Mucosa of descending colon (tissue), 3 donors: ENCODE data around the gene SEC16A. TPM values are rescaled to one million over a fixed set of nuclear protein-coding genes. Genes with fewer than 3 reads are reported as not detected.

Source experiments
- ATAC-seq: fragments of 200-7000 bp; cut with Tn5 transposase; one replicate; pipeline ENCODE4 v1.9.1; 2020; ENCODE audit warnings: mild to moderate bottlenecking, moderate library complexity
- DNase-seq, 3 donors: peaks; one replicate each; pipeline ENCODE4 v3.0.0-alpha.2; 2020
- H3K36me3 ChIP-seq: fragments of 200-600 bp; one replicate; pipeline ENCODE4 v1.8.0; 2021; ENCODE audit warnings: low read depth, mild to moderate bottlenecking
- H3K4me1 ChIP-seq: fragments of 200-600 bp; one replicate; pipeline ENCODE4 v1.8.0; 2021; ENCODE audit warnings: low read depth, mild to moderate bottlenecking
- H3K4me3 ChIP-seq: fragments of 200-600 bp; one replicate; pipeline ENCODE4 v1.8.0; 2021; ENCODE audit warnings: mild to moderate bottlenecking
- H3K9me3 ChIP-seq: fragments of 200-600 bp; one replicate; pipeline ENCODE4 v1.8.0; 2021; ENCODE audit warnings: mild to moderate bottlenecking
- intact Hi-C, 2 donors: fragments of 100-400 bp; cut with DNase I in 1 of 2; cut with micrococcal nuclease in 1 of 2; formaldehyde crosslinking; loops; one replicate each; pipeline versions ENCODE4 v1.11.0 to v1.11.1; 2022; cut with DNase I, micrococcal nuclease
- total RNA-seq, 3 donors: library from RNA; stranded (reverse); fragmentation: NEBNext Ultra II Directional in 2 of 3; extraction: Animal tissue kit (Norgen Biotek cat#: 25700) in 2 of 3; gene quantifications; one replicate each; pipeline versions ENCODE4 v1.2.1 to v1.2.4, GENCODE V29; 2021 to 2023
- TF ChIP-seq, protein P1 (sequence below): fragments of 200-600 bp; IDR thresholded peaks from one replicate; pipeline ENCODE4 v1.8.0; 2022; ENCODE audit warnings: antibody characterized with exemption, mild to moderate bottlenecking
- donor health status: DM: no; HTN: no; CAD: no; lungs with moderate emphysema.
- donor health status: DM: no; HTN: no; CAD: no.
- donor health status: DM: no; HTN: yes; CAD: no.

The SEC16A gene
- total RNA-seq, 3 donors from 2014 or later, result 60.0 to 69.5 (median 69.3) TPM

- Histone ChIP-seq H3K9me3 (no peaks in the 10 kb centered on the region), H3K36me3 (peaks cover 23% of the 10 kb centered on the region), H3K4me1 (no peaks in the 10 kb centered on the region), H3K4me3 (no peak overlapping the region)
- intact Hi-C loops, result no loop called here
- DNase-seq, result no peak
- ATAC-seq, result no peak
- TF ChIP-seq, protein P1, sequence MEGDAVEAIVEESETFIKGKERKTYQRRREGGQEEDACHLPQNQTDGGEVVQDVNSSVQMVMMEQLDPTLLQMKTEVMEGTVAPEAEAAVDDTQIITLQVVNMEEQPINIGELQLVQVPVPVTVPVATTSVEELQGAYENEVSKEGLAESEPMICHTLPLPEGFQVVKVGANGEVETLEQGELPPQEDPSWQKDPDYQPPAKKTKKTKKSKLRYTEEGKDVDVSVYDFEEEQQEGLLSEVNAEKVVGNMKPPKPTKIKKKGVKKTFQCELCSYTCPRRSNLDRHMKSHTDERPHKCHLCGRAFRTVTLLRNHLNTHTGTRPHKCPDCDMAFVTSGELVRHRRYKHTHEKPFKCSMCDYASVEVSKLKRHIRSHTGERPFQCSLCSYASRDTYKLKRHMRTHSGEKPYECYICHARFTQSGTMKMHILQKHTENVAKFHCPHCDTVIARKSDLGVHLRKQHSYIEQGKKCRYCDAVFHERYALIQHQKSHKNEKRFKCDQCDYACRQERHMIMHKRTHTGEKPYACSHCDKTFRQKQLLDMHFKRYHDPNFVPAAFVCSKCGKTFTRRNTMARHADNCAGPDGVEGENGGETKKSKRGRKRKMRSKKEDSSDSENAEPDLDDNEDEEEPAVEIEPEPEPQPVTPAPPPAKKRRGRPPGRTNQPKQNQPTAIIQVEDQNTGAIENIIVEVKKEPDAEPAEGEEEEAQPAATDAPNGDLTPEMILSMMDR, result no peak
Measured at GRCh38 chr9:136463578-136463977, 19.3 kb downstream of the SEC16A start.

DNA sequence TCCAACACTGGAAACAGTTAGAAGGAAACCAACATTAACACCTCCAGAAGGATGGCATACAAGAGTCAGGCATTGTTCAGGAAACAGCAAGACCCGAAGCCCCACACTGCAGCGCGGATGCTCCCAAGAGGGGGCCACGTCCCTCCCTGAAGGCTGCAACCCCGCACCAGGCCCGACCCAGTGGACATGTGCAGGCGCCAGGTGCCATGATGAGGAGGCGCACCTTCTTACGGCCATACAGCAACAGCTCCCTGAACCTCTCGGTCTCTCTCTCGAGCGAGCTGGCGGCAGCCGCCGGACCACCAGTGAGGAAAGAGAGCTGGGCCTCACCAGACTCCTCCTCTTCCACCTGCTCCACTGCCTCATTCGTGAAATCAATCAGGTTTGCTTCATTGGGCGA lies 20.2 kb downstream of the SEC16A start:
- intact Hi-C loops, result no loop called here
- TF ChIP-seq, protein P1, result no peak
- Histone ChIP-seq H3K9me3 (no peaks in the 10 kb centered on the region), H3K4me3 (no peak overlapping the region), H3K4me1 (no peaks in the 10 kb centered on the region), H3K36me3 (peaks cover 25% of the 10 kb centered on the region)
- DNase-seq (no peak), ATAC-seq (no peak)

GRCh38 chr9:136460772-136461325 lies 22.0 kb downstream of the SEC16A start:
- Histone ChIP-seq H3K36me3 (peaks cover 22% of the 10 kb centered on the region), H3K4me1 (no peaks in the 10 kb centered on the region), H3K9me3 (no peaks in the 10 kb centered on the region), H3K4me3 (no peak overlapping the region)
- TF ChIP-seq, protein P1, result no peak
- DNase-seq, result no peak
- ATAC-seq, result no peak
- intact Hi-C loops, result no loop called here

- peaks cover 26% of the 10 kb centered on the region for H3K36me3 ChIP-seq
- no peaks in the 10 kb centered on the region for H3K9me3 ChIP-seq
- DNase-seq (no peak), ATAC-seq (no peak)
- H3K4me3 ChIP-seq, result no peak overlapping the region
- H3K4me1 ChIP-seq, result no peaks in the 10 kb centered on the region
- TF ChIP-seq, protein P1, result no peak
- intact Hi-C loops, result no loop called here
Measured at GRCh38 chr9:136459425-136459824, 23.4 kb downstream of the SEC16A start.

DNA sequence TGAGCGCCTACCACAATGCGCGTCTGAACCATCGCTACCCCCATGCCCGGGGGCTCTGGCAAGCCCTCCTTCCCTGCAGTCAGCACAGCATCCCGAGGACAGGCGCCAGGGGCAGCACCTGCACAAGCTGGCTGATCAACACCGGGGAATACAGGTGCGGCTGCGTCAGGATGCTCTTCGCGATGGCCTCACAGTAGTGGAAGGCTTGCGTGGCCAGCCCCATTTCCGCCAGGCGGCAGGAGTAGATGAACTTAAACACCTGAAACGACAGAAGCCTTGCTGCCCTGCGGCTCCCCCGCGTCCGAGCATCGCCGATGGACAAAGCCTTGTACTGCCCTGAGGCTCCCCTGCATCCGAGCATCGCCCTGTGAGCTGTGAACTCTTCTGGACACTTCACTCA lies 25.5 kb downstream of the SEC16A start:
- no peak for ATAC-seq
- no peaks in the 10 kb centered on the region for H3K4me1 ChIP-seq
- intact Hi-C loops, result no loop called here
- H3K4me3 ChIP-seq, result no peak overlapping the region
- DNase-seq, result no peak
- H3K9me3 ChIP-seq, result no peaks in the 10 kb centered on the region
- peaks cover 20% of the 10 kb centered on the region for H3K36me3 ChIP-seq
- TF ChIP-seq, protein P1, result no peak

DNA sequence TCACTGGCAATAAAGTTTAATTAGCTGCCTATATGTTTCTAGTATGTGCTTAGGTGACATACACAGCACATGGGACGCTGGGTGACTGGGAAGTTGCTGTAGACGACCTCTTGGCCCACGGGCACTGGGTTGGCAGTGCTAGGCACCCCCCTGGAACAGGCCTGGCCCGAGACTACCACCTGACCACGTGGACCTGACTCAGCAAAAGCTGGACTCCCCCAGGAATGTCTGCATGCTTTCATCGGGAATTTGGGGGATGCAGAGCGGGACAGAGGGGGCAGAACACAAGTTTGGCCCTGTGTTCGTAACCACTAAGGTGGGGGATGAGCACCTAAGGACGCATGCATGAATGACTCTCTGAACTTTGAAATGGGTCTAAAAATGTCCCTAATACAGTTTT lies 26.6 kb downstream of the SEC16A start:
- Histone ChIP-seq H3K4me1 (no peaks in the 10 kb centered on the region), H3K4me3 (no peak overlapping the region), H3K36me3 (peaks cover 20% of the 10 kb centered on the region), H3K9me3 (no peaks in the 10 kb centered on the region)
- TF ChIP-seq, protein P1, result no peak
- DNase-seq, result no peak
- intact Hi-C loops, result no loop called here
- no peak for ATAC-seq
